HG03558 (cell line): Measurements from ENCODE around the gene AP4B1.
"Not testable (repeated sequence)": the region's sequence is repeated elsewhere in the genome, so short reads cannot be mapped to it uniquely, and the experiment has no call there.

ENCODE experiments used
- ATAC-seq: cut with Tn5 transposase; IDR thresholded peaks from one replicate; pipeline ENCODE4 v1.9.1; 2021; ENCODE audit warnings: moderate number of reproducible peaks; ENCODE audit not compliant: unreplicated experiment; ENCODE audit errors: extremely low read depth

AP4B1 gene

GRCh38 chr1:113860891-113861290, 43.7 kb downstream of the AP4B1 start:
- ATAC-seq: no peak

- peak; percentile 89 for ATAC-seq
These were observed 45.0 kb downstream of the AP4B1 start for GRCh38 chr1:113859478-113860175.

- ATAC-seq: no peak
These were observed 45.6 kb downstream of the AP4B1 start for GRCh38 chr1:113858982-113859381.

GRCh38 chr1:113858418-113858817, 46.2 kb downstream of the AP4B1 start:
- no peak for ATAC-seq

- no peak for ATAC-seq
These were observed 46.8 kb downstream of the AP4B1 start for GRCh38 chr1:113857776-113858175.

GRCh38 chr1:113856401-113856790, 48.2 kb downstream of the AP4B1 start:
- ATAC-seq: no peak

GRCh38 chr1:113855630-113856400, 48.8 kb downstream of the AP4B1 start:
- no peak for ATAC-seq

- no peak for ATAC-seq
These were observed 50.4 kb downstream of the AP4B1 start for GRCh38 chr1:113854234-113854633.

GRCh38 chr1:113852694-113853093, 51.9 kb downstream of the AP4B1 start:
- ATAC-seq: not testable (repeated sequence)

- ATAC-seq: no peak
These were observed 54.3 kb downstream of the AP4B1 start for GRCh38 chr1:113850127-113850796.

GRCh38 chr1:113849072-113849471, 55.5 kb downstream of the AP4B1 start:
- no peak for ATAC-seq

- ATAC-seq: no peak
These were observed 58.1 kb downstream of the AP4B1 start for GRCh38 chr1:113846391-113847035.
